ENCODE measurements around the gene CYP46A1.
"Not testable (repeated sequence)": the region's sequence is repeated elsewhere in the genome, so short reads cannot be mapped to it uniquely, and the experiment has no call there.

CYP46A1 gene

GRCh38 chr14:99660006-99660566 is 24.0 kb upstream of the CYP46A1 start:
- H3K27me3 ChIP-seq: peaks cover 21% of the 10 kb centered on the region
- TF ChIP-seq CTCF (IDR thresholded peaks at IDR 0.05; ENCODE audit: low read depth, low read length): no peak
- no peak for DNase-seq
- H3K4me3 ChIP-seq (ENCODE audit: low read depth, low read length): no peak overlapping the region
- peaks cover 8% of the 10 kb centered on the region; the same call in 1 of the 2 replicates for H3K4me1 ChIP-seq
- H3K9me3 ChIP-seq: no peaks in the 10 kb centered on the region
- no peaks in the 10 kb centered on the region for H3K36me3 ChIP-seq

GRCh38 chr14:99660794-99661193 is 23.3 kb upstream of the CYP46A1 start:
- no peak overlapping the region for H3K4me3 ChIP-seq (ENCODE audit: low read depth, low read length)

GRCh38 chr14:99661206-99661605 is 22.9 kb upstream of the CYP46A1 start:
- H3K4me1 ChIP-seq: not testable (repeated sequence)

More at GRCh38 chr14:99660794-99661193, 23.3 kb upstream of the CYP46A1 start:
- Histone ChIP-seq H3K27me3 (peaks cover 21% of the 10 kb centered on the region), H3K36me3 (no peaks in the 10 kb centered on the region), H3K9me3 (no peaks in the 10 kb centered on the region), H3K4me1 (peaks cover 8% of the 10 kb centered on the region; the same call in 1 of the 2 replicates)
- TF ChIP-seq CTCF (IDR thresholded peaks at IDR 0.05; ENCODE audit: low read depth, low read length): no peak
- DNase-seq: no peak

GRCh38 chr14:99662846-99663245 is 21.3 kb upstream of the CYP46A1 start:
- TF ChIP-seq CTCF (IDR thresholded peaks at IDR 0.05; ENCODE audit: low read depth, low read length): no peak
- no peaks in the 10 kb centered on the region for H3K36me3 ChIP-seq
- H3K4me3 ChIP-seq (ENCODE audit: low read depth, low read length): no peak overlapping the region
- no peaks in the 10 kb centered on the region for H3K9me3 ChIP-seq
- peaks cover 8% of the 10 kb centered on the region; the same call in 1 of the 2 replicates for H3K4me1 ChIP-seq
- peaks cover 21% of the 10 kb centered on the region for H3K27me3 ChIP-seq
- DNase-seq: no peak

More at GRCh38 chr14:99661206-99661605, 22.9 kb upstream of the CYP46A1 start:
- peaks cover 21% of the 10 kb centered on the region for H3K27me3 ChIP-seq
- not testable (repeated sequence) for H3K4me3 ChIP-seq (ENCODE audit: low read depth, low read length); H3K36me3 ChIP-seq; DNase-seq; H3K9me3 ChIP-seq

GRCh38 chr14:99663386-99664057 is 20.6 kb upstream of the CYP46A1 start:
- no peak for TF ChIP-seq CTCF (IDR thresholded peaks at IDR 0.05; ENCODE audit: low read depth, low read length)

GRCh38 chr14:99664058-99664936 is 19.8 kb upstream of the CYP46A1 start:
- H3K9me3 ChIP-seq: no peaks in the 10 kb centered on the region
- peaks cover 6% of the 10 kb centered on the region for H3K27me3 ChIP-seq
- H3K4me3 ChIP-seq (ENCODE audit: low read depth, low read length): no peak overlapping the region
- TF ChIP-seq CTCF (IDR thresholded peaks at IDR 0.05; ENCODE audit: low read depth, low read length): no peak
- H3K4me1 ChIP-seq: peaks cover 8% of the 10 kb centered on the region; the same call in 1 of the 2 replicates
- DNase-seq: no peak
- no peaks in the 10 kb centered on the region for H3K36me3 ChIP-seq

More at GRCh38 chr14:99663386-99664057, 20.6 kb upstream of the CYP46A1 start:
- peaks cover 14% of the 10 kb centered on the region for H3K27me3 ChIP-seq
- no peak overlapping the region for H3K4me3 ChIP-seq (ENCODE audit: low read depth, low read length)
- no peak for DNase-seq
- H3K36me3 ChIP-seq: no peaks in the 10 kb centered on the region
- peaks cover 8% of the 10 kb centered on the region; the same call in 1 of the 2 replicates for H3K4me1 ChIP-seq
- no peaks in the 10 kb centered on the region for H3K9me3 ChIP-seq
